Measurements from ENCODE around the gene MTA3. TPM values are rescaled to one million over a fixed set of nuclear protein-coding genes. Genes with fewer than 3 reads are reported as not detected.
A peak's percentile ranks its signal among the peaks of the same experiment; 100 is the strongest.
"Not testable (repeated sequence)": the region's sequence is repeated elsewhere in the genome, so short reads cannot be mapped to it uniquely, and the experiment has no call there.

Gene MTA3
- 34.3 TPM for total RNA-seq

- peak; percentile 21 for DNase-seq
These were observed at the start of gene MTA3 for GRCh38 chr2:42568401-42569115. Gene MTA3, plus strand, starts transcription at chr2:42568632. Its CDS starts 114 bp downstream, at chr2:42568746.

DNA sequence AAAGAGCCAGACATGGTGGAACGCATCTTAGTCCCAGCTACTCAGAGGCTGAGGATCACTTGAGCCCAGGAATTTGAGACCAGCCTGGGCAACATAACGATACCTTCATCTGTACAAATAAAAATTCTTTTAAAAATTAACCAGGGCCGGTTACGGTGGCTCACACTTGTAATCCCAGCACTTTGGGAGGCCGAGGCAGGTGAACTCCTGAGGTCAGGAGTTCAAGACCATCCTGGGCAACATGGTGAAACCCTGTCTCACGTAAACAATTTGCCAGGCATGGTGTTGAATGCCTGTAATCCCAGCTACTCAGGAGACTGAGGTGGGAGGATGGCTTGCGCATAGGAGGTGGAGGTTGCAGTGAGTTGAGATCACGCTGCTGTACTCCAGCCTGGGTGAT lies 48.8 kb upstream of the MTA3 start:
- no peak for DNase-seq

GRCh38 chr2:42522035-42522434 lies 46.4 kb upstream of the MTA3 start:
- DNase-seq = no peak

DNA sequence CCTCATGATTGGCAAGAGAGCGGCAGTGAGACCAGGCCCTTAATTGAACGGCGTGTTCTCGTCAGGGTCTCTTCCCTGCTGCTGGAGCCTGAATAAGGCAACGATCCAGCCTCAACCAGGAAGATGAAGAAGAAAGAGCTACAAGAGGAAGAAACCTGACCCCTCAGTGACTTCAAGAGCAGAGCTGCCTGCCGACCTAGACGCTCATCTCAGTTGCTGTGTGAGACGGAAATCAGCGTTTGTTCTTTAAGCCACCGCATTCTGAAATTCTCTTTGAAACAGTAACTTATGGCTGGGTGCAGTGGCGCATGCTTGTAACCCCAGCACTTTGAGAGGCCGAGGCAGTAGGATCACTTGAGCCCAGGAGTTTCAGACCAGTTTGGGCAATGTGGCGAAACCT lies 45.1 kb upstream of the MTA3 start:
- no peak for DNase-seq

GRCh38 chr2:42532397-42532796 lies 36.0 kb upstream of the MTA3 start:
- no peak for DNase-seq

DNA sequence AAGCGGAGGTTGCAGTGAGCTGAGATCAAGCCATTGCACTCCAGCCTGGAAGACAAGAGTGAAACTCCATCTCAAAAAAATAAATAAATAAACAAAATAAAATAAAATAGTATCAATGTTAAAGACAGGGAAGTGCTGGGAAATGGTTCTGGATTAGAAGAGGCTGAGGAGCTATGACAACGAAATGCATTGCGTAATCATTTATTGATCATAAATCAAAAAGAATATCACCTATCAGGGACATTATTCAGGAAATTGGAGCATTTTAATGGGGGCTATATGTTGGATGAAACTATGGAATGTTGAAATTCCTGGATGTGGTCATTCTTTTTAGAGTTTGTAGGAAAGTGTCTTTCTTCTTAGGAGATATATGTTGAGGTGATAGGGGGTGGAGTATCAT lies 30.9 kb upstream of the MTA3 start:
- DNase-seq = no peak

- no peak for DNase-seq
These were observed 25.6 kb upstream of the MTA3 start for GRCh38 chr2:42542871-42543270.

- DNase-seq = no peak
These were observed 23.3 kb upstream of the MTA3 start for GRCh38 chr2:42545023-42545721.

DNA sequence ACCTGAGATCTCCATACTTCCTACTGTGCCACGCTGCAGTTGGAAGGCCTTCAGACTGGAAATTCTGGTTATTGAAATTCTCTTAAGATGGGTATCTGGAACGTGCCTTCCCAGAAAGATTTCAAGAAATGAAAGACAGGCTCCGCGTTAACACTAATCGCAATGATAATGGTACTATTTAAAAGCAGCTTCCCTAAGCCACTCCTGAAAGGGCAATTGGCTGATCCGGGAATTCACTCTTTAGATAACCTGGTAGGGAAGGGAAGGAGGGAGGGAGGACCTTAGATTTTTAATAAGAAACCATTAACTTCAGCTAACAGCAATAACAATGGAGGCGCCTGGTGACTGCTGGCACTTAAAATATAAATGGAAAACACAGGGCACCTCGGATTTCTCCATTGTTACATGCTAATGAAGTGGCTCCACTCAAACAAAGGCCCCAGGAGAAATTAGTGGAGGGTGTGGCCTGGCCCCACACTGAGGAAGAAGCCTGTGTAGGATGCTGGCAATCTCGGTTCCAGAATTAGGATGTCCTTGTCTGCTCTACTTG lies 22.5 kb upstream of the MTA3 start:
- no peak for DNase-seq

- DNase-seq = no peak
These were observed 21.4 kb upstream of the MTA3 start for GRCh38 chr2:42547014-42547413.

DNA sequence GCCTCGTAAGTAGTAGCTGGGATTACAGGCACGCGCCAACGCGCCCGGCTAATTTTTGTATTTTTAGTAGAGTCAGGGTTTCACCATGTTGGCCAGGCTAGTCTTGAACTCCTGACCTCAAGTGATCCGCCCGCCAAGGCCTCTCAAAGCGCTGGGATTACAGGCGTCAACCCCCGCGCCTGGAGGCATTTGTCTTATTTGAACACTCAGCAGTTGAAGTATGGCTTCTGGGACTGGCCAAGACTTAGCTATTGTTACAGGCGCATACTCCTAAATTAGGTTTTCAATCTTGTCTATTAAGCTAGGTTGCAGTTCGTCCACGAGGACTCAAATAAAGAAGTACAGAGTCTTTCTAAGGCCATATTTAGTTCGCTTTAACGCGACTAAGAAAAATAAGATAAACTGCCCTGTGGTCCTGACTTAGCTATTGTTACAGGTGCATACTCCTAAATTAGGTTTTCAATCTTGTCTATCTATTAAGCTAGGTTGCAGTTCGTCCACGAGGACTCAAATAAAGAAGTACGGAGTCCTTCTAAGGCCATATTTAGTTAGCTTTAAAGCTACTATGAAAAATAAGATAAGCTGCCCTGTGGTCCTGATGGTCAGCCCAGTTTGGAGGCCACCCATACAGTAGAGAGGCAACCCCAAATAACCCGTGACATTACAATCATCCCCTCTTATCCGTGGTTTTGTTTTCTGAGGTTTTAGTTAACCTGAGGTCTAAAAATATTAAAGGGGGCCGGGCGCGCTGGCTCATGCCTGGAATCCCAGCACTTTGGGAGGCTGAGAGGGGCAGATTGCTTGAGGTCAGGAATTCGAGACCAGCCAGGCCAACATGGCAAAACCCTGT lies 20.8 kb upstream of the MTA3 start:
- DNase-seq = no peak

GRCh38 chr2:42550870-42551269 lies 17.6 kb upstream of the MTA3 start:
- DNase-seq = no peak

- no peak for DNase-seq
These were observed 14.0 kb upstream of the MTA3 start for GRCh38 chr2:42554392-42554791.

DNA sequence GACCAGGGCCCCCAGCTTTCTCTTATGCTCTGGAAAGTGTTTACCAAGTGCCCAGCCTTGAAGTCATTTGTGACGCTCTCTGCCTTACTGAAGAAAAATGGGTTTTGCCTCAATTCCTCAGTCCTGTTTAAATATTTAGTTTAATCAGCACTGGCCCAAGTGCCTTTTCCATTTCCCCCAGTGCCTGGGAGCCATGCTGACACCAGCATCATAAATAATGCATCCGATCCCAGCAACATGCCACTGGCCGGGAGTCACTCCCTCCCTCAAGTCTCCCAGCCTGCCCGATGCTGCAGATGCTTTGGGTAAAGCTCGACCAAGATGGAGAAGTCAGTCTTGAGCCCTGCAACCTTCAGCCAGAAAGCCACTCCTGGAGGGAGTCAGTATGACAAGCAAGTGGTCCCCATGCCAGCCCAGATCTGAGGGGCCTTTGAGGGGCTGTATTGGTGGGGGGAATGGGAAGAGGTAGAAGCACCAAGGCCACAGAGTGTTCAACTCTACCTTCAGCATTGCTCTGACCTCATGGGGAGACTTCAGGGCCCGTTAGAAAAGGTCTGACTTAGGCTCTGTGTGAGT lies 12.0 kb upstream of the MTA3 start:
- no peak for DNase-seq

GRCh38 chr2:42557306-42557705 lies 11.1 kb upstream of the MTA3 start:
- no peak for DNase-seq

DNA sequence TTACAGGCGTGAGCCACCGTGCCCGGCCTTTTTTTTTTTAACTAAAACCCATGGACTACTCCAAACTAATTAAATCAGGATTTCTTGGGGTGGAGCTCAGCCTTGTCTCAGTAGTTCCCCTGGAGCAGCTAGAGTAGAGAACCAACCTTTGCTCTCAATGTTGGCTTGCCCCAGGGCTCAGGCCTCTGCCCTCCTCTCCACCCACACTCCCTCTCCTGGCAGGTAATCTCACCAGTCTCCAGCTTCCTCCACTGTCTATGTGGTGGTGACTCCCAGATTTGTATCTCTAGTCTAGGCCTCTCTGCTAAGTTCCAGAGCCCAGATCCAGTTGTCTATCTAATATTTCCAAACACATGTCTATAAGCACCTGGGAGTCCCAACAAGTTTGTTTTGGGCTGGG lies 9.6 kb upstream of the MTA3 start:
- no peak for DNase-seq

GRCh38 chr2:42560133-42560532 lies 8.3 kb upstream of the MTA3 start:
- DNase-seq = not testable (repeated sequence)

- DNase-seq = no peak
These were observed 7.5 kb upstream of the MTA3 start for GRCh38 chr2:42560899-42561298.

DNA sequence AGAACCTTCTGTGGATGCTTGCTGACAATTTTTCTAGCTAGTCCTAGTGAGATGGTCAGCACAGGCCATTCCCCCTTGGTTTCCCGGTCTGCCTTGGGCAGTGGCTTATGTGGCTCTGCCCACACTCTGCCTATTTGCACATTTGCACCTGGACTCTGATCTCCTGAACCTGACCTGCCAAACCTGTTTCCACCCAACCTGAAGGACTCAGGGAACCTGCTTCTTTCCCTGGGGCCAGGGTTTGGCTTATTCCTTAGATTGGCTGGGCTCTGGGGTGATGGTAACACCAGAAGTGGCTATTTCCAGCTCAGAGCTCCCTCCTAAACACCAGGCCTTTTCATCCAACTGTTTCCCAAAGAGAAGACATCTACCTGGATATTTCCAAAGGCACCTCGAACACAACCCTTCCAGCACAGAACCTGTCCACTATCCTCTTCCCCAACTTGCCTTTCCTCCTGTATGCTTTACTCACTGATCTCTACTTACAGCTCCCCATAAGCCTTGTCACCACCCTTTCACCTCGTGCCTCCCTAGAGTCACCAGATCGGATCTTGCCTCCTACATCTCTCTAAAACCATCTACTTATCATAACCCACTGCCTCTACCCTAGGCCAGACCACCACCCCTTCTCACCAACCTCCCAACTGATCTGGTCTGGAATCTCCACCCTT lies 5.8 kb upstream of the MTA3 start:
- no peak for DNase-seq

GRCh38 chr2:42566025-42566424 lies 2.4 kb upstream of the MTA3 start:
- DNase-seq = no peak

DNA sequence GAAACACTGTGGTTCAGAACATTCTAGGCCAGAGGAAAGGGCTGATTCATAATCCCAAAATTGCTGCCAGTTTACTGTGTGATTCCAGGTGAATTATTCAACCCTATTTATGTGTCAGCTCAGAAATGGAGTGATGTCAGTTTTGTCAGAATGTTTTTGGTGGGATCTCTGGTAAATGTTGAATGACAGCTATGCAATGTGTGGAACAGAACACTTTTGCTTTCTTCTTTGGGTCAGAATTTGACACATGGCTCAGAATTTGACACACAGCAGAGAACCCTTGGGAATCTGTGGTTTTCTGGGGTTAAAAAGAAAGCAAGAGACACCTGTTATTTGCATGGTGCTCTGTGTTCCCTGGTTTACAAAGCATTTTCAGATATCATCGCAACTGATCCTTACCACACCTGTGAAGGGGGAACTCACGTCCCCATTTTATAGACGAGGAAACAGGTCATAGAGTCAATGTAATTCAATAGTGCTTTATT lies 1.6 kb upstream of the MTA3 start:
- DNase-seq = no peak

- peak; percentile 28 for DNase-seq
These were observed 1.1 kb upstream of the MTA3 start for GRCh38 chr2:42567364-42567763.
